HG02763 (cell line): ENCODE measurements around the gene KDSR.

Experiments
- ATAC-seq: cut with Tn5 transposase; IDR thresholded peaks from one replicate; pipeline ENCODE4 v1.9.1; 2021; ENCODE audit warnings: mild to moderate bottlenecking, moderate library complexity; ENCODE audit not compliant: unreplicated experiment

The KDSR gene

GRCh38 chr18:63307551-63308200 lies 59.3 kb downstream of the KDSR start:
- no peak for ATAC-seq

DNA sequence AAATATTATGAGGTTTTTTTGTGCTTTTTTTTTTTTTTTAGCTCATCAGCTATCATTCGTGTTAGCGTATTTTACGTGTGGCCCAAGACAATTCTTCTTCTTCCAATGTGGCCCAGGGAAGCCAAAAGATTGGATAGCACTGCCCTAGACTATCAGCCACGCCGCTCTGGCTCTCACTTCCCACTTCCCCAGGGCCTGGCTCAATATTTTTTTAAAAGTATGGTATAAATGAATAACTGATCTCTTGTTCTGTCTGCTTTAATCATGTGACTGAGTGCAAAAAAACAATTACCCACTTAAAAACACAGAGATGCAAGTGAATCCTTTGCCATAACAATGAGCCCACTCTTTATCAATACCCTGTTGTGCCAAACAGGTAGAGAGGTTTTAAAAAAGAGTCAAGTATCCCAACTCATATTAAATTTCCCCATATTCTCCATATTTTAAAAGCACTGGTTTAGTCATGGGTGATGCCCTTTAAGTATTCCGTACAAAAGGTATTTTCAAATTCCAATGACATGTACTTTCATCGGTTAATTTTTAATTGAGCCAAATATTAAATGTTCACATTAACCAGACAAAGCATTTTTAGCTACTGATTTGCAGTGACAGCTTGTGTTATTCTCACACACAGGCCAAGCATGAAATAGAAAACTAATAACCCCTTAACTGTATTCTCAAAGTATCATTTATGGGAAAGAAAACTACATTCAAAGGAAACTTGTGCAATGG lies 60.0 kb downstream of the KDSR start:
- no peak for ATAC-seq

- no peak for ATAC-seq
These were observed 60.8 kb downstream of the KDSR start for GRCh38 chr18:63306249-63306648.

DNA sequence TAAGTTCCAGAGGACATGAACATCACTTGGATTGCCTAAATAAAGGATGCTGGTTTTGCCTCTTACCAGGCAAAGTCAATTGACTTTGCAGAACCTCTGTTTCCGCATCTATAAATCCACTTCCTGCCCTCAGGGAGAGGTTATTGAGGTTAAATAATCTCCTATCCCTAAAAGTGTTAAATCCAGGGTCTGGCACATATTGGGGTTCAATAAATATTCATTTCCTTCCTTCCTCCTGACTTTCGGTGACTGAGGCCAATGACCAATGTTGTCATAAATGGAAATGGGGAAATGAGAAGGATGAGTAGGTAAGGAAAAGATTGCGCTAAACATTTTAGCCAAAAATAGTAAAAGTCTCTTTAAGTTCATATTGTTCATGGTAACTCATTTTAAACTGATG lies 63.5 kb downstream of the KDSR start:
- ATAC-seq = no peak

DNA sequence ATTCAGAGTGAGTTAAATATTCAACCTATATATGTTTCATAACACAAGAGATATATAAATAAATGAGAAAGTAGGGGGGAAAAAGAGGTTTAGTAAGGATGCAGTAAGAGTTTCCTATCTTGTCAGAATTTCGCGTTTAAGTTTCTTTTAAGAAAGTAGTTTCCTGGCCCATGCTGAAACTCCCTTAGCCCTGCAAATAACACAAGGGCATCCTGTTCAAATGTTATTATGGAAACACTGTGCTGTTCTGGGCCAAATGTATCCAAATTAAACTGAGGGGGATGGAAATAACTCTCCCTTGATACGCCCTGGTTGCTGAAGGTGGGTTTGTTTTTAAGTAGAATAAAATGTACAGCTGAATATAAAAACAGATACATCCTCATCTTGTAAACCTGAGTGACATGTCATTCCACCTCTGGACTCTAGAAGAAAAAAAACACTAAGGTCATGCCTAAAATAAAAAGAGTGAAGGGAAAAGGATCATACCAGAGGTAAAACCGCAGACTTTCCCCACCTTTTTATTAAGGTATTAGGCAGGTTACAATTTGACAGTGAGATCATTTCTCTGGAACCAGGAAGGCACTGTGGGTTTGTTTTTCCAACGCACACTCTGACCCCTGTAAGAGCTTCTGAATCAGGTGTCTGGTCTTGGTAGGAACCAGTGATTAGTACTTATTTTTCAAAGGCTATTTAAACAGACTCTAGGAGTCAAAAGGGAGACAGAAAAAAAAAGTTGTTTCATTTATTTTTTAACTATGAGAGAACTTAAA lies 64.2 kb downstream of the KDSR start:
- ATAC-seq = no peak

- no peak for ATAC-seq
These were observed 64.8 kb downstream of the KDSR start for GRCh38 chr18:63302220-63302619.

DNA sequence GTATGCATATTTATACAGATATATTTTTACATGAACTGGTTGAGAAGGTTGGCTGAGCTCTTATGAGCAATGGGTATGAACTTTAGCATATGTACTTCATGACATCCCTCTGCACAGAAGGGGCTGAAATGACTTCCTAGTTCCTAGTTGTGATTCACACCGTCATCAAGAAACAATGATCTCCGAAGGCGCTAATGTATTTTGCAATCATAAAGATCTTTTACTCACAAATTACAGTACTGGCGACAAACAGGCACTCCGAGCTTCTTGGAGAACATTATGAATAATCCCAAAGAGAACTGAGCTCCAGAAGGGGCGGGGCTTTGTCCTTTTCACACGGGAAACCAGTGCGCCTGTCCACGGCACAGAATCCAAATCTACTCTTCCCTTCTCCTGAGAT lies 65.6 kb downstream of the KDSR start:
- no peak for ATAC-seq

DNA sequence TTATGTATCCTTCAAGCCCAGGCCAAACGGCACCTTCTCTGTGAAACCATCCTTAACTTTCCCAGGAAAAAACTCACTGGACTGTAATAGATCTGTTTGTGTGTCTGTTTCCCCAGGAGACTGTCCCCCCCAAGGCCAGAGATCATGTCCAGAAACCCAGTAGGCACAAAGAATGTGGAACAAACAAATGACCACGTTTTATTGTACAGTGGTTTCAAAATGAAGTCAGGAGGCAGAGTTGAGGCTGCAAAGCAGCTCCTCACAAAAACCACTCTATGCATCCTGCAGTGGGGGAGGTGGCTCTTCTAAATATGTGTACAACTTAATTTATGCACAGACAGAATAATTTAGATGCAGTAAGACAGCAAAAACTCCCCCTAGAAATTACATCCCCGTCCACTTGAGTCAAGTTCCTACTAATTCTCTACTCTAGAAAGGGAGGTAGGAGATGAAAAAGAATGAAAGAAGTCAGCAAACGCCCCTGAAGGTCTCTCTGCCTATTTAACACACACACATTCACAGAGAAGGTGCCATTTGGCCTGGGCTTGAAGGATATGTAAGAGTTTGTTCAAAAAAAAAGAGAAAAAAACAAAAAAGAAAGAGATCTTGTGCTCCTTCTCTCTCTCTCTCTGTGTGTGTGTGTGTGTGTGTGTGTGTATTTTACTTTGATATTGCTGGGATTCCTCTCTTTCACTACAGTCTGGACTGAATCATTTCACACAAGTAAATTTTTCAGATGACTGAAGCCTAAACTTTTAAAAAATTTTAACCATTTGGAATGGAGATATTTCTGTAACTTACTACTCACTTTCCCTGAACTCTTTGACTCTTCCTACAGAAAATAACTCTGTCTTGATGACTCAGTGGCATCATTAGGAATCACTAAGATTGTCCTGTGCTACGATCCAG lies 66.9 kb downstream of the KDSR start:
- ATAC-seq = peak; percentile 55

- no peak for ATAC-seq
These were observed 68.3 kb downstream of the KDSR start for GRCh38 chr18:63298400-63299365.

GRCh38 chr18:63297687-63298399 lies 69.2 kb downstream of the KDSR start:
- ATAC-seq = no peak

GRCh38 chr18:63293935-63294334 lies 73.1 kb downstream of the KDSR start:
- ATAC-seq = no peak

DNA sequence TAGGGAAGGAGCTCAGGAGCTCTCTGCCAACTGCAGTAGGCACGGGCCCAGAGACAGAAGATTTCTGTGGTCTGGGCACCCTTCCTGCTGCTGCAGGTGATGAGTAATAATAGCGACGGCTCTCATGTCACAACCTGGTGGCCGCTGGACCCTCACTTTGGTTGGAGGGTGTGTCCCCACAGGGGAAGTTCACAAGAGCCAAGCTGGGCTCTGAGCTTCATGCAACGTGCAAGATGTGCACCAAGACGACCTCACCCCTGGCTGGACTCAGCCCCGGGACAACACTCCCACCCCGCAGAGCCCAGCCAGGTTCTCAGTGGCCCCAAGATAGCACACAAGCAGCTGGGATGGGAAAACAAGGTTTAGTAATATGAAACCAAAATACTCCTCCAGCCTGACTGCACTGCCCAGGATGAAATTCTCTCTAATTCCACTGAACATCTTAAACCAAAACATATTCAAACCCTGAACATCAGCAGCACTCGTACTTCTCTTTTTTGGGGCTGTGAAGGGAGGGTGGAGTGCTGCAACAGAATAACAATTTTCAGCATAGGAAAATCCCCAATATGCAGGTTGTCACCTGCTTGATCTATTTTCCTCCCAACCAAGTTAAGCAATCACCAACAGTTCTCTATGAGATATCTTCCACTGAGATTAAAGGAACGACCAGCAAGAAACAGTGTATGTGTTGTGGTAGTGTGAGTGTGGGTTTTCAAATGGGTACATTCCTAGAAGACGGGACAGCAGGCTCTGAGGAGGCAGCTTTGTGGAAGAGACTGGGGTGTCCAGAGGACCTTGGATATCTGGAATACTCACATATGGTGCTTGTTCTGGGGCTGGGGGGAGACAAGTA lies 73.9 kb downstream of the KDSR start:
- ATAC-seq = peak; percentile 52

GRCh38 chr18:63291278-63291677 lies 75.7 kb downstream of the KDSR start:
- no peak for ATAC-seq

DNA sequence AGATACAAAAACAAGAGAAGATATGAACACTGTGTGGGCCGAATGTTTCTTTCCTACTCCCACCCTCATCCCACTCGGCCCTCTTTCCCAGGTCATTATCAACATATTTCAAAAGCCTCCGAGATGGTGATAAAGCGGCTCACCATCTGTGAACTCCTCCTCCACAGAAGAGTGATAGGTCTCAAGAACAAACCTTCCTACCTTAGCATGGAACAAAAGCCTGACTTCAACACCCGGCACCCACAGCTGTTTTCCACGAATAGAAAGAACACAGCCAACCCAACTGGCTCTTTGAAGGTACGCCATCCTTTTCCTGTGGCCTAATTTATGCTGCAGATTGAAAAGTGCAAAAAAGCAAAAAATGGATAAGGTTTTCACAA lies 76.2 kb downstream of the KDSR start:
- ATAC-seq = no peak

GRCh38 chr18:63290166-63290820 lies 76.7 kb downstream of the KDSR start:
- no peak for ATAC-seq

- no peak for ATAC-seq
These were observed 78.7 kb downstream of the KDSR start for GRCh38 chr18:63288311-63288710.

GRCh38 chr18:63287691-63288220 lies 79.2 kb downstream of the KDSR start:
- no peak for ATAC-seq
